Panc1 (cell line): Measurements from ENCODE around the gene RAX2. TPM values are rescaled to one million over a fixed set of nuclear protein-coding genes. Genes with fewer than 3 reads are reported as not detected.

Experiments
- ATAC-seq: fragments of 200-7000 bp; cut with Tn5 transposase; 2 replicates; pipeline ENCODE4 v1.9.1; 2020; ENCODE audit warnings: mild to moderate bottlenecking, moderate library complexity
- BruUV-seq: library from RNA; stranded (reverse); fragments of 400-500 nt; replicated peaks from 2 replicates; lab custom pipeline; 2021; lab: Mats Ljungman, UMichigan
- CTCF ChIA-PET: fragments of 300-600 bp; sonication (Branson Sonifier 250); formaldehyde crosslinking; loops from one replicate; lab custom pipeline; 2022; ENCODE audit warnings: antibody characterized with exemption; lab: Charles Lee
- POLR2A ChIA-PET: fragments of 300-600 bp; sonication (Branson Sonifier 250); formaldehyde crosslinking; loops from one replicate; lab custom pipeline; 2022; ENCODE audit warnings: antibody characterized with exemption; lab: Charles Lee
- DNase-seq: peaks from one replicate; pipeline ENCODE4 v3.0.0-alpha.2; 2010; ENCODE audit warnings: low read depth, low spot score
- H3K27ac ChIP-seq: 2 replicates; pipeline ENCODE4 v1.5.1; 2011; ENCODE audit warnings: mild to moderate bottlenecking, low read length, inconsistent platforms
- H3K27me3 ChIP-seq: fragments of 200-500 bp; sonication (Bioruptor generic); 2 replicates; pipeline ENCODE4 v1.6.0; 2014; ENCODE audit warnings: low read length, inconsistent platforms; ENCODE audit not compliant: control insufficient read depth, insufficient read depth
- H3K36me3 ChIP-seq: fragments of 200-500 bp; sonication (Bioruptor generic); 2 replicates; pipeline ENCODE4 v1.5.1; 2014; ENCODE audit warnings: inconsistent platforms, mild to moderate bottlenecking, low read length, moderate library complexity; ENCODE audit not compliant: control insufficient read depth, insufficient read depth
- H3K4me1 ChIP-seq: 2 replicates; pipeline ENCODE4 v1.5.1; 2011; ENCODE audit warnings: inconsistent platforms, mild to moderate bottlenecking, low read length, moderate library complexity; ENCODE audit not compliant: control insufficient read depth, insufficient read depth
- H3K4me3 ChIP-seq, 2 experiments: 2 replicates each; pipeline ENCODE4 v1.5.1; 2011 to 2012; ENCODE audit warnings: low read depth in 2 of 2, low read length in 2 of 2, mild to moderate bottlenecking in 2 of 2, inconsistent platforms in 1 of 2, moderate library complexity in 1 of 2
- H3K9me3 ChIP-seq: fragments of 200-500 bp; sonication (Bioruptor generic); 2 replicates; pipeline ENCODE4 v1.5.1; 2014; ENCODE audit warnings: low read depth, mild to moderate bottlenecking, inconsistent platforms, low read length, moderate library complexity; ENCODE audit not compliant: control insufficient read depth, insufficient read depth
- CTCF ChIP-seq: fragments of 450-650 bp; IDR thresholded peaks from 2 replicates; pipeline ENCODE4 v1.5.1; 2017; ENCODE audit warnings: mild to moderate bottlenecking
- POLR2AphosphoS5 ChIP-seq: IDR thresholded peaks from 2 replicates; pipeline ENCODE4 v1.6.1; 2012; ENCODE audit warnings: mild to moderate bottlenecking, low read depth, low read length, moderate library complexity
- REST ChIP-seq, 2 experiments: IDR thresholded peaks; 2 replicates each; pipeline ENCODE4 v1.6.1; 2011 to 2012; ENCODE audit warnings: low read depth in 2 of 2, control low read depth in 1 of 2, low read length in 1 of 2, mild to moderate bottlenecking in 1 of 2, moderate library complexity in 1 of 2; ENCODE audit not compliant: insufficient read depth in 1 of 2
- SIN3A ChIP-seq: IDR thresholded peaks from 2 replicates; pipeline ENCODE4 v1.6.1; 2012; ENCODE audit warnings: low read depth, mild to moderate bottlenecking, low read length, moderate library complexity, borderline replicate concordance; ENCODE audit not compliant: insufficient read depth
- TCF7L2 ChIP-seq: IDR thresholded peaks from 2 replicates; pipeline ENCODE4 v1.6.1; 2011; ENCODE audit warnings: mild to moderate bottlenecking, low read depth, low read length, inconsistent platforms
- in situ Hi-C: cut with HindIII; loops from 2 replicates; pipeline ENCODE4 v1.10.0; 2016; ENCODE audit warnings: low sequenced_read_pairs, low pct_unique_long_range_greater_than_20kb
- intact Hi-C: fragments of 100-400 bp; cut with micrococcal nuclease; formaldehyde crosslinking; loops from one replicate; pipeline ENCODE4 v1.10.0; 2022; ENCODE audit not compliant: unreplicated experiment
- total RNA-seq: library from RNA; stranded (reverse); gene quantifications from one replicate; pipeline ENCODE4 v1.2.1, GENCODE V29; 2021; ENCODE audit not compliant: unreplicated experiment

RAX2 gene
- total RNA-seq, 1 experiment from 2014 or later, result not detected

DNA sequence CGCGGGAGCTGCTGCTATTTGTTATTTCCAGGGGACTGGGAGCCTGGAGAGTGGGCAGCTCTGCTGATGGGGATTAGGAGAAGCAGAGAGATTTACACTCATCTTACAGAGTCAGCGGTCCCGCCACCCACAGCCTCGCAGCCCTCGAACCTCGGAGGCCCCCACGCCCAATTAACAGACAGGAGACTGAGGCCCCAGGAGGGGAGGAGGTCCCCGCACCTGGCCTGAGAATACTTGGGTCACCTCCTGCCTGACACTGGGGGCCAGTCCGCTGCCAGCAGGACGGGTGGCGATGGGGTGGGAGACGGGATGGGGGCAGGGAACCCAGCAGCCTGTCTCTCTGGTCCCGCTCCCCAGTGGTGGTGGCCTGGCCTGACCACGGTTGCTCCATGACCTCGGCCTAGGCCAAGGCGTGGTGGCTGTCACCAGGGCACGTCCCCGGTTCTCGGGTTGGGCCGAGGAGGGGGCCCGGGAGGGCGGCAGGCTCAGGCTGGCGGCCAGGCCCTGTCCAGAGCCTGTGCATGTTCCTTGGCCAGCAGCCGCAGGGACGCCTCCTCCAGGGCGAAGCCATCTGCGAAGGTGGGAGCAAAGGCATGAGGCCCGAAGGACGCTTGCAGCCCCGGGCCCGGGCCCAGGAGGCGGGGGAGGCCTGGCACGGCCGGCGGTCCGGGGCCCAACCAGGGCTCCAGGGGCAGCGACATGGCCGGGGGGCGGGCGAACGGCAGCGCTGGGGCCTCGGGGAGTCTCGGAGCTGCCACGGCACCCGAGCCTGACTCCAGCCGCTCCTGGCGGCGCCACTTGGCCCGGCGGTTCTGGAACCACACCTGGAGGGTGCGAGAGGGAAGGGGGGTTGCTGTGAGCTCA is 1.7 kb downstream of the RAX2 start:
- Histone ChIP-seq H3K27ac (no peak overlapping the region), H3K36me3 (no peaks in the 10 kb centered on the region), H3K27me3 (no peaks in the 10 kb centered on the region), H3K4me1 (no peaks in the 10 kb centered on the region), H3K9me3 (no peaks in the 10 kb centered on the region), H3K4me3 (no peak overlapping the region)
- in situ Hi-C loops, result no loop called here
- ATAC-seq (no peak), DNase-seq (no peak)
- POLR2A ChIA-PET, result no interaction called here
- no peak for TF ChIP-seq POLR2AphosphoS5
- TF ChIP-seq SIN3A, result no peak
- no peak for TF ChIP-seq CTCF
- no peak for TF ChIP-seq REST (IDR thresholded peaks at IDR 0.05; ENCODE audit: insufficient read depth in 1 of 2, low read depth in 2 of 2, low read length in 1 of 2)
- TF ChIP-seq TCF7L2, result no peak
- intact Hi-C loops, result no loop called here
- BruUV-seq, result no TSS peak
- CTCF ChIA-PET, result no interaction called here

DNA sequence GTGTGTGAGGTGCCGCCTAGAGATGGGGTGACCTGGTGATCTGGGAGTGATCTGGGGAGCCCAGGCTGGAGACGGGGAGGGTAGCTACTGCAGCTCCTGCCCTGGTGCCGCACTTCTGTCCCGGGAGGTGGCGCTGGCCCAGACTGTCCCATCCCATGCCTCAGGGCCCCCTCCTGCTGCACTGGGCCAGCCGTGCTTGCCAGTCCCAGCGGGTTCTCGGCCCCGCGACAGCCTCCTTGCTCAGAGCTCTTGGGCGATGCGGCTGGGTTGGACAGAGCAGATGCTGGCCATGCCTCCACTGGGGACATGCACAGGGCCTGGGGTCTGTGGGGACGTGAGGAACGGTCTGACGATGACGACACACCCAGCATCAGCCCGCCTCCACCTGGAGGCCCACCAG is 2.5 kb downstream of the RAX2 start:
- Histone ChIP-seq H3K27me3 (no peaks in the 10 kb centered on the region), H3K4me1 (no peaks in the 10 kb centered on the region), H3K4me3 (no peak overlapping the region), H3K36me3 (no peaks in the 10 kb centered on the region), H3K27ac (no peak overlapping the region), H3K9me3 (no peaks in the 10 kb centered on the region)
- ChIA-PET POLR2A (no interaction called here), CTCF (no interaction called here)
- intact Hi-C loops, result no loop called here
- DNase-seq, result no peak
- TF ChIP-seq POLR2AphosphoS5 (no peak), REST (IDR thresholded peaks at IDR 0.05; ENCODE audit: insufficient read depth in 1 of 2, low read depth in 2 of 2, low read length in 1 of 2) (no peak), SIN3A (no peak), CTCF (no peak)
- in situ Hi-C loops, result no loop called here
- BruUV-seq, result no TSS peak
- ATAC-seq, result peak; percentile 35; the same call in 1 of the 2 replicates
